ENCODE results near the gene ASAP2. TPM values are rescaled to one million over a fixed set of nuclear protein-coding genes. Genes with fewer than 3 reads are reported as not detected.
A peak's percentile ranks its signal among the peaks of the same experiment; 100 is the strongest.

ASAP2 gene
- total and polyA plus RNA-seq, 5 donors: 9.2 to 19.7 (median 15.2) TPM

- H3K27me3 ChIP-seq (ENCODE audit: control insufficient read depth, insufficient read depth): no peaks in the 10 kb centered on the region
- no peak overlapping the region for H3K27ac ChIP-seq (ENCODE audit: low read length)
- ATAC-seq: no peak
- 82% methylated on average over 5 of the region's 5 CpGs for WGBS
- intact Hi-C loops (cut with DNase I): no loop called here
- no peaks in the 10 kb centered on the region for H3K9me3 ChIP-seq (ENCODE audit: control insufficient read depth, low read length)
- no peak overlapping the region for H3K4me3 ChIP-seq (ENCODE audit: low read length)
- peaks cover 2% of the 10 kb centered on the region for H3K4me1 ChIP-seq (ENCODE audit: control insufficient read depth, insufficient read depth, low read length)
- no peak for DNase-seq
These were observed 82.2 kb downstream of the ASAP2 start for GRCh38 chr2:9288681-9289338.

- ATAC-seq (no peak), DNase-seq (no peak)
- intact Hi-C loops (cut with DNase I): no loop called here
- no peaks in the 10 kb centered on the region for H3K9me3 ChIP-seq (ENCODE audit: control insufficient read depth, low read length)
- peaks cover 2% of the 10 kb centered on the region for H3K4me1 ChIP-seq (ENCODE audit: control insufficient read depth, insufficient read depth, low read length)
- H3K4me3 ChIP-seq (ENCODE audit: low read length): no peak overlapping the region
- H3K27me3 ChIP-seq (ENCODE audit: control insufficient read depth, insufficient read depth): no peaks in the 10 kb centered on the region
- WGBS: 81% methylated on average over 12 of the region's 12 CpGs
- H3K27ac ChIP-seq (ENCODE audit: low read length): no peak overlapping the region
These were observed 84.7 kb downstream of the ASAP2 start for GRCh38 chr2:9291331-9291730.

- H3K4me1 ChIP-seq (ENCODE audit: control insufficient read depth, insufficient read depth, low read length): peaks cover 2% of the 10 kb centered on the region
- intact Hi-C loops (cut with DNase I): no loop called here
- no peak overlapping the region for H3K4me3 ChIP-seq (ENCODE audit: low read length)
- ATAC-seq (no peak), DNase-seq (no peak)
- no peaks in the 10 kb centered on the region for H3K27me3 ChIP-seq (ENCODE audit: control insufficient read depth, insufficient read depth)
- WGBS: 88% methylated on average over 5 of the region's 5 CpGs
- no peaks in the 10 kb centered on the region for H3K9me3 ChIP-seq (ENCODE audit: control insufficient read depth, low read length)
- H3K27ac ChIP-seq (ENCODE audit: low read length): no peak overlapping the region
These were observed 85.3 kb downstream of the ASAP2 start for GRCh38 chr2:9291866-9292265.

GRCh38 chr2:9292426-9292825, 85.8 kb downstream of the ASAP2 start:
- Histone ChIP-seq H3K9me3 (ENCODE audit: control insufficient read depth, low read length) (no peaks in the 10 kb centered on the region), H3K4me3 (ENCODE audit: low read length) (no peak overlapping the region), H3K4me1 (ENCODE audit: control insufficient read depth, insufficient read depth, low read length) (peaks cover 2% of the 10 kb centered on the region), H3K27me3 (ENCODE audit: control insufficient read depth, insufficient read depth) (no peaks in the 10 kb centered on the region), H3K27ac (ENCODE audit: low read length) (no peak overlapping the region)
- WGBS: 87% methylated on average over 4 of the region's 4 CpGs
- DNase-seq: no peak
- intact Hi-C loops (cut with DNase I): no loop called here
- ATAC-seq: no peak

GRCh38 chr2:9294764-9295163, 88.2 kb downstream of the ASAP2 start:
- H3K27ac ChIP-seq (ENCODE audit: low read length): no peak overlapping the region
- ATAC-seq: no peak
- no peak for DNase-seq
- 91% methylated on average over 6 of the region's 6 CpGs for WGBS
- no peak overlapping the region for H3K4me3 ChIP-seq (ENCODE audit: low read length)
- H3K9me3 ChIP-seq (ENCODE audit: control insufficient read depth, low read length): no peaks in the 10 kb centered on the region
- intact Hi-C loops (cut with DNase I): no loop called here
- H3K4me1 ChIP-seq (ENCODE audit: control insufficient read depth, insufficient read depth, low read length): peaks cover 4% of the 10 kb centered on the region
- no peaks in the 10 kb centered on the region for H3K27me3 ChIP-seq (ENCODE audit: control insufficient read depth, insufficient read depth)

GRCh38 chr2:9296559-9296958, 89.9 kb downstream of the ASAP2 start:
- H3K4me3 ChIP-seq (ENCODE audit: low read length): no peak overlapping the region
- peaks cover 7% of the 10 kb centered on the region for H3K4me1 ChIP-seq (ENCODE audit: control insufficient read depth, insufficient read depth, low read length)
- no peak for DNase-seq
- H3K9me3 ChIP-seq (ENCODE audit: control insufficient read depth, low read length): no peaks in the 10 kb centered on the region
- H3K27me3 ChIP-seq (ENCODE audit: control insufficient read depth, insufficient read depth): no peaks in the 10 kb centered on the region
- ATAC-seq: no peak
- intact Hi-C loops (cut with DNase I): no loop called here
- 96% methylated on average over 4 of the region's 4 CpGs for WGBS
- no peak overlapping the region for H3K27ac ChIP-seq (ENCODE audit: low read length)

- intact Hi-C loops (cut with DNase I): no loop called here
- Histone ChIP-seq H3K4me1 (ENCODE audit: control insufficient read depth, insufficient read depth, low read length) (peaks cover 7% of the 10 kb centered on the region), H3K27me3 (ENCODE audit: control insufficient read depth, insufficient read depth) (no peaks in the 10 kb centered on the region), H3K4me3 (ENCODE audit: low read length) (no peak overlapping the region), H3K27ac (ENCODE audit: low read length) (no peak overlapping the region), H3K9me3 (ENCODE audit: control insufficient read depth, low read length) (no peaks in the 10 kb centered on the region)
- DNase-seq (no peak), ATAC-seq (no peak)
- 53% methylated on average over 6 of the region's 6 CpGs for WGBS
These were observed 90.5 kb downstream of the ASAP2 start for GRCh38 chr2:9297156-9297555.

- Histone ChIP-seq H3K27me3 (ENCODE audit: control insufficient read depth, insufficient read depth) (no peaks in the 10 kb centered on the region), H3K9me3 (ENCODE audit: control insufficient read depth, low read length) (no peaks in the 10 kb centered on the region), H3K4me3 (ENCODE audit: low read length) (no peak overlapping the region), H3K4me1 (ENCODE audit: control insufficient read depth, insufficient read depth, low read length) (peaks cover 7% of the 10 kb centered on the region), H3K27ac (ENCODE audit: low read length) (no peak overlapping the region)
- intact Hi-C loops (cut with DNase I): no loop called here
- ATAC-seq (no peak), DNase-seq (no peak)
- 76% methylated on average over 7 of the region's 7 CpGs for WGBS
These were observed 91.2 kb downstream of the ASAP2 start for GRCh38 chr2:9297807-9298206.

GRCh38 chr2:9298583-9298982, 92.0 kb downstream of the ASAP2 start:
- DNase-seq: no peak
- Histone ChIP-seq H3K4me3 (ENCODE audit: low read length) (no peak overlapping the region), H3K9me3 (ENCODE audit: control insufficient read depth, low read length) (no peaks in the 10 kb centered on the region), H3K27me3 (ENCODE audit: control insufficient read depth, insufficient read depth) (no peaks in the 10 kb centered on the region), H3K27ac (ENCODE audit: low read length) (no peak overlapping the region), H3K4me1 (ENCODE audit: control insufficient read depth, insufficient read depth, low read length) (peaks cover 7% of the 10 kb centered on the region)
- intact Hi-C loops (cut with DNase I): no loop called here
- ATAC-seq: no peak
- WGBS: 88% methylated on average over 7 of the region's 7 CpGs

GRCh38 chr2:9299161-9300100, 92.8 kb downstream of the ASAP2 start:
- Histone ChIP-seq H3K27me3 (ENCODE audit: control insufficient read depth, insufficient read depth) (no peaks in the 10 kb centered on the region), H3K9me3 (ENCODE audit: control insufficient read depth, low read length) (no peaks in the 10 kb centered on the region), H3K4me1 (ENCODE audit: control insufficient read depth, insufficient read depth, low read length) (peaks cover 10% of the 10 kb centered on the region), H3K4me3 (ENCODE audit: low read length) (no peak overlapping the region), H3K27ac (ENCODE audit: low read length) (no peak overlapping the region)
- intact Hi-C loops (cut with DNase I): no loop called here
- ATAC-seq (peak in 1 of 2 donors; percentile 32), DNase-seq (peak in 1 of 3 donors; percentile 53)
- 73% methylated on average over 17 of the region's 17 CpGs for WGBS

GRCh38 chr2:9300214-9300613, 93.6 kb downstream of the ASAP2 start:
- H3K9me3 ChIP-seq (ENCODE audit: control insufficient read depth, low read length): no peaks in the 10 kb centered on the region
- DNase-seq (no peak), ATAC-seq (no peak)
- H3K4me1 ChIP-seq (ENCODE audit: control insufficient read depth, insufficient read depth, low read length): peaks cover 10% of the 10 kb centered on the region
- no peak overlapping the region for H3K4me3 ChIP-seq (ENCODE audit: low read length)
- WGBS: 78% methylated on average over 3 of the region's 3 CpGs
- intact Hi-C loops (cut with DNase I): no loop called here
- no peaks in the 10 kb centered on the region for H3K27me3 ChIP-seq (ENCODE audit: control insufficient read depth, insufficient read depth)
- H3K27ac ChIP-seq (ENCODE audit: low read length): no peak overlapping the region
